GM19467 (cell line): ENCODE measurements around the gene BMX.

Source experiments
- ATAC-seq: cut with Tn5 transposase; IDR thresholded peaks from one replicate; pipeline ENCODE4 v1.9.1; 2021; ENCODE audit warnings: mild to moderate bottlenecking, moderate library complexity; ENCODE audit not compliant: unreplicated experiment

Gene BMX

DNA sequence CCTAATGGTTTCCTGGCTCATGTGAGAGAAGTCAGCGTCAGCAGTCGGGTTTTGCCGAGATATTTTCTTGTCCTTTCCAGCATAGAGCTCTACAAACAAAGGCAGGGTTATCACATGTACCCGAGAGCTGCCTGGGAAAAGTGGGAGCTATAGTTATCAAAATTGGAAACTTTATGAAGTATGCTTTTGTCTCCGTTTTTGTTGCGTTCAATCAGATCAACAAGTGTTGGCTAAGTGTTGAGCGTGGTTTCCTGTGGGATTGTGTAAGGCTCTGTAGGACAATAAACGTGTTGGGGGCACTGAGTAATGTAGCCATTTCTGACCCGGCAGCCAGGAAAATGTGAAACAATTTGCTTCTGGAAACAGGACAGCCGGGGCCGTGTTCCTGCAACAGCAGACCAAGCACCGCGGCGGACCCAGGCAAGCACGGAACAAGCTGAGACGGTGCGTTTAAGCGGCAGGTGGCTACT is at the start of gene BMX:
BMX (plus strand) TSS at position 311 of the 470 bp plus-strand sequence. CDS start 7,547 bp downstream, outside the sequence.
- ATAC-seq, result no peak

GRCh38 chrX:15451913-15452312 is 48.7 kb upstream of the BMX start:
- ATAC-seq, result no peak

GRCh38 chrX:15464704-15465103 is 35.9 kb upstream of the BMX start:
- no peak for ATAC-seq

- no peak for ATAC-seq
These were observed 35.3 kb upstream of the BMX start for GRCh38 chrX:15465347-15465746.

DNA sequence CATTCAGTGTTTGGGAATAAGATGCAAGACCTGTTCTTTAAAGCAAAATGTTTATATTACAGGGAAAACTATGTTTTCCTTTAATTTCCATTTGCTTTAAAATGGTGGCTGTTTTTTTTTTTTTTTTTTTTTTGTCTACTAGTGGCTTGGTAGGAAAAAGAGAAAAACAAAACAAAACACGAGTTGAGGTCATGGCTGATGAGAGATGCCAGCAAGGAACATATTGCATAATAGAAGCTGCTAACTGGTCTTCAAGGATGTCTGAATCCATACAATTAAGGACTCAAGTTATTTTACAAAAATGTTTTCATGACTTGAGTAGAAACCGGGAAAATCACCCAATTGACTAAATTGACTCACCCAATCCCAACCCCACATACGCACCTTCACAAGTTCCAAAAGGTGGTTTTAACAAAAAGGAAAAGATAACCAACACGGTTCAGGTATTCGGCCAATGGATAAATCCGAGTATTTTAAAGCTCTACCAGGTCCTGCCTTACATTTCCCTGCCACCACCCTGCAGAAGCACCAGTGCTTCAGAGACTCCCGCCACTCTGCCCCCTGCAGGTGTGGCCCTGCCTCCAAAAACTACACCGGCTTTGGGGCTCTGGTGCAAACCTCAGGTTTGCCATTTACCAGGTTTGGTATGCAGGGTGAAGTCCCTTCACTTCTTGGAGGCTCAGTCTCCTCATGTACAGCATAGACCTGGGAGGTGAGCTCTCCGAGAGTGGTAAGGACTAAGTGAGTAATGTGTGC is 34.5 kb upstream of the BMX start:
- no peak for ATAC-seq

DNA sequence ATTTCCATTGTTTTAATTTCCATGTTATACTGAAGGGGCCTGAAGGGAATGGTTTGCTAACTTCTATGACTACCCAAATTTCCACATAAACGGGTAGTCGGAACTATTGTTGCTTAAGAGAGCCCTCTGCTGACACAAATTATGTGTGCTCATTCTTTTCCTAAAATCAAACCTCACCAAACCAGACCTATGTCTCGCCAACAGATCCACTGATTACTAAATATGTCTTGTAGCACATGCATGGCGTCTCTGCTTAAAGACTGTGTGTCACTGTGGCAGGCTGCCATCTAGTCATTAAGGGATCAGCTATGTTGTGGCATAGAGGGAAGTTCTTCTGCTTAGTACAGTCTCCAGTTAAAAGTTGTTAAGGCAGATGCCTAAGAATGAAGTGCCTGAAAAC is 32.6 kb upstream of the BMX start:
- no peak for ATAC-seq

GRCh38 chrX:15469613-15470012 is 31.0 kb upstream of the BMX start:
- ATAC-seq, result no peak

DNA sequence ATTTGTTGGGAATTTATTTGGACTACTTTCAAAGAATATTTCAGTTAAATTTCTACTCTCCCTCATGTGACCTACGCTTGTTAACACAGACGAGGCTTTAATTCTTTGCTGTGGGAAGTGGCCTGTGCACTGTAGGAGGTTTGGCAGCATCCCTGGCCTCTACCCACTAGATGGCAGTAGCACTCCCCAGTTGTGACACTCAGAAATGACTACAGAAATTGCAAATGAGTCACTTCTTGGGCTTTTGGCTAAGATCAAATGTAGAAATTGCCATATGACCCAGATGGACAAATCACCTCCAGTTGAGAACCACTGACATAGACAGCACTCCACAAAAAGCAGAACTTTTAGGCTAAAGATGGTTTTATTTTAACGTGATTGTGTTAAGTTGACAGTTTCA is 29.6 kb upstream of the BMX start:
- ATAC-seq, result peak; percentile 71

DNA sequence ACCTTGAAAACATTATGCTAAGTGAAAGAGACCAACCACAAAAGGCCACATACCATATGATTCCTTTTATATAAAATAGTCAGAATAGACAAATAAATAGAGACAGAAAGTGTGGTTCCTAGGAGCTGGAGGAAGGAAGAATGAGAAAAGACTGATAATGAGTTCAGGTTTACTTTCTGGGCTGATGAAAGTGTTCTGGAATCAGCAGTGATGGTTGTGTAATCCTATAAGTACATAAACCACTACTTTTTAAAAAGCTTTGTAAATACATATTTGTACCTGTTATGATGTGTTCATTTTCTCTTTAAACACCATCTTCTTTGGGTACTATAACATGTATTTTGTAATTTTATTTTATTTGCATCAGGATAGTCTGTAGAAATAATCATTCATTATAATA is 28.1 kb upstream of the BMX start:
- no peak for ATAC-seq

DNA sequence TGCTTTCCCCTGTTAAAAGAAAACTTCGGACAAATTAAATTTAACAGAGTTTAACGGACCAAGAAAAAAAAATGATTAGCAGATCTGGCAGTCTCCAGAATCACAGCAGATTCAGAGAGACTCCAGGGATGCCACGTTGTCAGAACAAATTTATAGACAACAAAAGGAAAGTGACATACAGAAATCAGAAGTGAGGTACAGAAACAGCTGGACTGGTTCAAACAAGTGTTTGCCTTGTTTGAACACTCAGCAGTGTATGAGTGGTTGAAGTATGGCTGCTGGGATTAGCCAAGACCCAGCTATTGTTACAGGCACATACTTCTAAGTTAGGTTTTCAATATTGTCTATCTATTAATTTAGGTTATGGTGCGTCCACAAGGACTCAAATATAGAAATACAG is 26.6 kb upstream of the BMX start:
- no peak for ATAC-seq

DNA sequence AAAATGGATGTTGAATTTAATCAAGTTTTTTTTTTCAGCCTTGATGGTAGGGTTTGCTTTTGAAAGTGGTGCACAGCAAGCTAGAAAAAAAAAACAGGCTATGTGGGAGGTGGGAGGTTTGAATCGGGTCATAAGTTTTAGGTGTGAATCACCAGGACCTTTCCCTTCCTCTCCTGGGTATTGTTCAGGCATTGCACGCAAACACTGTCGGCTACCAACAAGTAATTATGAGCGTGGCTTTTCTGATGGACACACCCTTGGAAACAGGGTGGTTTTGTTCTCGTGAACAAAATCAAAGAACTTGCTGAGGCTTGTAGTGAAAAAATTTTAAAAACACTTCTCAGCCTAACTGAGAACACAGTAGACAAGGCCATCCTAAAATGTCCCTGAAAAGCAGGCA is 25.6 kb upstream of the BMX start:
- no peak for ATAC-seq

- no peak for ATAC-seq
These were observed 25.1 kb upstream of the BMX start for GRCh38 chrX:15475486-15475885.

DNA sequence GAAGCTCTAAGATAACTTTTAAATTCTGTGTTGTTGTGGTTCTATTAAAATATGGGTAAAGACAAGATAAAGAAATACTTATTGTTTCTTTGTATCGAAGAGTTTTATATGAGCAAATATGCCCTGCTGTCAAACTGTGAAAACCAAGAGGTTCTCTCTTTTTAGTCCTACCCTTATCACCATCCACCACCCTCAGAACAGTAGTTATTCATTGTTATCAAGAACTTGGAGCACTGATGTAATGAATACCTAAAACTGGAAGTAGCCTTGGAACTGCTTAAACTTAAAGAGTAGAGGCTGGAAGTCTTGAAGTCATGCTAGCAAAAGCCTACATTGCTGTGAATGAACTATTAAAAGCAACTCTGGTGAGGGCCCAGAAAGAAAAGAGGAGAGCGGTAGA is 16.7 kb upstream of the BMX start:
- no peak for ATAC-seq

- no peak for ATAC-seq
These were observed 8.1 kb upstream of the BMX start for GRCh38 chrX:15492469-15492868.

GRCh38 chrX:15493118-15493962 is 7.3 kb upstream of the BMX start, which contains the start of gene PIR:
Gene PIR, minus strand, starts transcription at chrX:15493333. Its CDS starts 2,076 bp downstream, at chrX:15491257.
- ATAC-seq, result peak; percentile 96

GRCh38 chrX:15495801-15496200 is 4.8 kb upstream of the BMX start:
- ATAC-seq, result no peak

- no peak for ATAC-seq
These were observed 3.8 kb upstream of the BMX start for GRCh38 chrX:15496824-15497223.

DNA sequence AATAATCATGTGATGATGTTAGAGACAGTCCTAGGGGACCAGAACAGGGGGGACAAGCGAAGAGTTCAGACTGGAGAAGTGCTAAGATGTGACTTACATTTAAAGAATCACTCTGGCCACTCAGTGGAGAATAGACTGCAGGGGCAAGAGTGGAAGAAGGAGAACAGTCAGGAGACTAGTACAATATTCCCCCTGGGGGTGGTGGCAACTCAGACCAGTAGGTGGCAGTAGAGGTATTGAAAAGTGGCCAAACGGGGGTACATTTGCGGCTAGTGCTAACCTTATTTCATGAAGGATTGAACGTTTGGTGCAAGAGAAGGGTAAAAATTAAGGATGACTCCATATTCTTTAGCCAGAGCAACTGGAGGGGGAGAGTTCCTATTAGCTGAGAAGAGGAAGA is 2.7 kb upstream of the BMX start:
- ATAC-seq, result no peak

- ATAC-seq, result no peak
These were observed 1.9 kb upstream of the BMX start for GRCh38 chrX:15498741-15499140.

GRCh38 chrX:15499976-15500375 is 631 bp upstream of the BMX start:
- ATAC-seq, result no peak

DNA sequence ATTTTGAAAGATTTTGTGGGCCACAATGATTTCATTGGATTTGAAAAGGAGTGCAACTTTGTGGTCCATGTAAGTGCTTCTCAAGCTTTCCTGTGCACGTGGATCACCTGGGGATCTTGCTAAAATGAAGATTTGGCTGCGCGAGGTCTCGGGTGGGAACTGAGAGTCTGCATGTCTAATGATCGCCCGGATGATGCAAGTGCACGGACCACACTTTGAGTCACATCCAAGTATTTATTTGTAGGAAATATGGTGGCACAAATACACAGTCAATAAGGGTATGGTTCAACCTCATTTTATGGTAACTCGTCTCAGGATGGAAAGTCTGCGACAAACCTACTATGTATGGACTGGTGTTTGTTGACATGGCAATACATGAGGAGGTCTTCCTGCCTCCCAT is 899 bp downstream of the BMX start:
- ATAC-seq, result no peak

GRCh38 chrX:15504661-15505060 is 4.1 kb downstream of the BMX start:
- no peak for ATAC-seq
